Measurements from ENCODE around the gene KIF19.

DNA sequence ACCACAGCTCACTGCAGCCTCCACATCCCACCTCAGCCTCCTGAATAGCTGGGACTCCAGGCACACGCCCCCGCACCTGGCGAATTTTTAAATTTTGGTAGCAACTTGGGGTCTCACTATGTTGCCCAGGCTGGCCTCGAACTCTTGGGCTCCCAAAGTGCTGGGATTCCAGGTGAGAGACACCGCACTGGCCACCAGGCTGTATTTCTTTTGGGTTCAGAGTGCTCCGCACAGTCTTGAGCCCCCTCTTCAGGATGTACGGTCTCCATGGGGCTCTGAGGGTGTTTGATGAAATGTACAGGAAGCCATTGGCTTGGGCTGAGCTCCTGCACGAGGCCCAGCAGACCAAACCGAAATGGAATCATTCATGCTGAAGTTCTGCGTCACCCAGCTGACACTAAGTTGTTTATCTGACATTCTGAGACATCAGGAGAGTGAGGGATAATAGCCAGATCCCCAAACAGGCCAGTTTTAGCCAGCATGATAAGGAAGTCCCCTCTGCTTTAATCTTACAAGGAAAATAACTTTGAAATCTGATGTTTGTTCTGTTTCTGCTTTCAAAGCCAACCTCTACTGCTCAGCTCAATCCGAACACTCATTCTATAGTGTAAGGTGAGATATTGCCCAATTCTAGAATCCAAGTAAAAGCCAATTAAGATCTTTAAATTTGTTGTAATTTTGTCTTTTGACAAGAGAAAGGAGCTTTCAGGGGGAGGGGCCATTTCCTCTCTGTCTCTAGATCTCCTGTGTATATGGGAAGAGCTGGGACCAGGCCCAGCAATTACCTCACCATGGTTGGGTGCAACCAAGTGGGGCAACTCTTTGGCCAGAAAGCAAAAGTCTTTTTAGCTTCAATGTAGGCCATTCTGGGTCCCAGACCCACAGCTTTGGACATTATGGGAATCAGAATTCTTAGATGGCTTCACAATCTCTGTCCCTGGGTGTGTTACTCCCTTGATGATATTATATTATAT lies 64.9 kb downstream of the KIF19 start:
- TF ChIP-seq, protein P1, sequence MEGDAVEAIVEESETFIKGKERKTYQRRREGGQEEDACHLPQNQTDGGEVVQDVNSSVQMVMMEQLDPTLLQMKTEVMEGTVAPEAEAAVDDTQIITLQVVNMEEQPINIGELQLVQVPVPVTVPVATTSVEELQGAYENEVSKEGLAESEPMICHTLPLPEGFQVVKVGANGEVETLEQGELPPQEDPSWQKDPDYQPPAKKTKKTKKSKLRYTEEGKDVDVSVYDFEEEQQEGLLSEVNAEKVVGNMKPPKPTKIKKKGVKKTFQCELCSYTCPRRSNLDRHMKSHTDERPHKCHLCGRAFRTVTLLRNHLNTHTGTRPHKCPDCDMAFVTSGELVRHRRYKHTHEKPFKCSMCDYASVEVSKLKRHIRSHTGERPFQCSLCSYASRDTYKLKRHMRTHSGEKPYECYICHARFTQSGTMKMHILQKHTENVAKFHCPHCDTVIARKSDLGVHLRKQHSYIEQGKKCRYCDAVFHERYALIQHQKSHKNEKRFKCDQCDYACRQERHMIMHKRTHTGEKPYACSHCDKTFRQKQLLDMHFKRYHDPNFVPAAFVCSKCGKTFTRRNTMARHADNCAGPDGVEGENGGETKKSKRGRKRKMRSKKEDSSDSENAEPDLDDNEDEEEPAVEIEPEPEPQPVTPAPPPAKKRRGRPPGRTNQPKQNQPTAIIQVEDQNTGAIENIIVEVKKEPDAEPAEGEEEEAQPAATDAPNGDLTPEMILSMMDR (IDR thresholded peaks at IDR 0.05): no peak
- TF ChIP-seq POLR2AphosphoS5 (IDR thresholded peaks at IDR 0.05): no peak
